OCI-LY3 (cell line): ENCODE data around the gene MRE11.

ENCODE experiments used
- EZH2phosphoT487 ChIP-seq: fragments of 200-600 bp; shearing (Covaris generic); IDR thresholded peaks from 2 replicates; pipeline ENCODE4 v1.6.1; 2018; ENCODE audit warnings: antibody characterized with exemption, mixed run types, low read depth
- TF ChIP-seq, protein P1 (sequence below): fragments of 200-600, 300-600 bp; sonication (generic); IDR thresholded peaks from 2 replicates; pipeline ENCODE4 v1.5.1; 2014; ENCODE audit warnings: antibody characterized with exemption, low read length, low read depth

DNA sequence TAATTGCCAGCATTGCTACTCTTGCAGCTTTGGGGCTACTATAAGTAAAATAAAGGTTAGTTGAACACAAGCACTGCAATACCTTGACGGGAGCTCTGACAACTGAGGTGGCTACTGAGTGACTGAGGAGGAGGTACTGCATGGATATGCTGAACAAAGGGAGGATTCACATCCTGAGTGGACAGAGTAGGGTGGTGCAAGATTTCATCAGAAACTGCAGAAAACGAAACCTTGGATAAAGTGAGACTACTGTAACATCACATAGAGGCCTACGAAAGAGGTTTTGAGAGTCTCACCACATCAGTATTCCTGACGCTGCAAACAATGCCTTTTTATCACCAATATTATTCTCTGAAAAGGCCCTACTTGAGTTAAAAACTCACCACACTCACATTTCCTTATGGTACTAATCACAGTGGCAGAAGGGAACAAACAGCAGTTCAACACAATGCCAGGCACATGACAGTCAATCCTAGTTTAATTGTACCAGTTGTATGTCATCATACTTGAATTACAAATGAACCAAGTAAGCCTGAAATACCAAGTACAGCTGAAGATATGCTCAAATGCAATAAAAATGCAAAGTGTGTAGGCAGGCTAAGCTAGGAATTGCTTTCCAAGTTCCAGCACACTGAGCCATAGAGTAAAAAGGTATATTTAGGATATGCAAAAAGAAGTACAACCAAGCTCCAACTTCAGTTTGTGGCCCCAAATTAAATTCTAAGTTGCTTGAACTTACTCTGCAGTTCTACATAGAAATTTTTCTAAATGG, 88.4 kb downstream of the MRE11 start:
- TF ChIP-seq, protein P1, sequence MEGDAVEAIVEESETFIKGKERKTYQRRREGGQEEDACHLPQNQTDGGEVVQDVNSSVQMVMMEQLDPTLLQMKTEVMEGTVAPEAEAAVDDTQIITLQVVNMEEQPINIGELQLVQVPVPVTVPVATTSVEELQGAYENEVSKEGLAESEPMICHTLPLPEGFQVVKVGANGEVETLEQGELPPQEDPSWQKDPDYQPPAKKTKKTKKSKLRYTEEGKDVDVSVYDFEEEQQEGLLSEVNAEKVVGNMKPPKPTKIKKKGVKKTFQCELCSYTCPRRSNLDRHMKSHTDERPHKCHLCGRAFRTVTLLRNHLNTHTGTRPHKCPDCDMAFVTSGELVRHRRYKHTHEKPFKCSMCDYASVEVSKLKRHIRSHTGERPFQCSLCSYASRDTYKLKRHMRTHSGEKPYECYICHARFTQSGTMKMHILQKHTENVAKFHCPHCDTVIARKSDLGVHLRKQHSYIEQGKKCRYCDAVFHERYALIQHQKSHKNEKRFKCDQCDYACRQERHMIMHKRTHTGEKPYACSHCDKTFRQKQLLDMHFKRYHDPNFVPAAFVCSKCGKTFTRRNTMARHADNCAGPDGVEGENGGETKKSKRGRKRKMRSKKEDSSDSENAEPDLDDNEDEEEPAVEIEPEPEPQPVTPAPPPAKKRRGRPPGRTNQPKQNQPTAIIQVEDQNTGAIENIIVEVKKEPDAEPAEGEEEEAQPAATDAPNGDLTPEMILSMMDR, result no peak
- TF ChIP-seq EZH2phosphoT487, result no peak
